SK-N-SH (cell line): ENCODE data around the gene VNN1. TPM values are rescaled to one million over a fixed set of nuclear protein-coding genes. Genes with fewer than 3 reads are reported as not detected.

Experiments
- CTCF ChIA-PET: fragments of 300-600, 350-600 bp; formaldehyde crosslinking; extraction: SDS; loops from one replicate; lab custom pipeline; 2021; lab: Yijun Ruan, JAX
- POLR2A ChIA-PET: fragments of 350-600 bp; sonication (Branson Sonifier 250); formaldehyde crosslinking; extraction: SDS; loops from one replicate; lab custom pipeline; 2020; ENCODE audit warnings: antibody characterized with exemption, inconsistent platforms; lab: Yijun Ruan, JAX
- DNase-seq: peaks from one replicate; pipeline ENCODE4 v3.0.0; 2012
- H2AFZ ChIP-seq: fragments of 200-600 bp; sonication (generic); 2 replicates; pipeline ENCODE4 v1.8.1; 2016; ENCODE audit warnings: antibody characterized with exemption, mild to moderate bottlenecking, low read depth
- H3F3A ChIP-seq: fragments of 200-600 bp; sonication (generic); replicated peaks from 2 replicates; pipeline ENCODE3; 2016; ENCODE audit warnings: antibody characterized with exemption, mild to moderate bottlenecking; ENCODE audit not compliant: insufficient read depth
- H3K27ac ChIP-seq, 2 experiments: fragments of 200-500 bp in 1 of 2; fragments of 200-600 bp in 1 of 2; sonication (Bioruptor generic) in 1 of 2; sonication (generic), shearing (Covaris generic) in 1 of 2; 2 replicates each; pipeline versions ENCODE4 v1.5.1 to v1.6.1; 2014 to 2016; ENCODE audit warnings: low read depth in 2 of 2, inconsistent platforms in 1 of 2, low read length in 1 of 2, mild to moderate bottlenecking in 1 of 2, mixed read lengths in 1 of 2
- H3K27me3 ChIP-seq: fragments of 200-600 bp; sonication (generic), shearing (Covaris generic); 2 replicates; pipeline ENCODE4 v1.6.1; 2016; ENCODE audit warnings: mixed run types; ENCODE audit not compliant: insufficient read depth
- H3K36me3 ChIP-seq, 2 experiments: fragments of 200-500 bp in 1 of 2; fragments of 200-600 bp in 1 of 2; sonication (Bioruptor generic) in 1 of 2; sonication (generic) in 1 of 2; replicated peaks in 1 of 2; 2 replicates each; pipeline versions ENCODE3 to v1.5.1; 2014 to 2016; ENCODE audit warnings: low read length in 1 of 2, mild to moderate bottlenecking in 1 of 2; ENCODE audit not compliant: insufficient read depth in 2 of 2, control insufficient read depth in 1 of 2
- H3K4me1 ChIP-seq, 2 experiments: fragments of 200-500 bp in 1 of 2; fragments of 200-600 bp in 1 of 2; sonication (Bioruptor generic) in 1 of 2; sonication (generic), shearing (Covaris generic) in 1 of 2; 2 replicates each; pipeline versions ENCODE4 v1.5.1 to v1.6.1; 2014 to 2016; ENCODE audit warnings: low read depth in 1 of 2, low read length in 1 of 2, mixed run types in 1 of 2; ENCODE audit not compliant: insufficient read depth in 2 of 2, control insufficient read depth in 1 of 2
- H3K4me2 ChIP-seq: fragments of 200-600 bp; sonication (generic), shearing (Covaris generic); 2 replicates; pipeline ENCODE4 v1.6.1; 2017; ENCODE audit warnings: mixed run types
- H3K4me3 ChIP-seq, 2 experiments: fragments of 200-500 bp in 1 of 2; fragments of 200-600 bp in 1 of 2; sonication (Bioruptor generic) in 1 of 2; sonication (generic), shearing (Covaris generic) in 1 of 2; 2 replicates each; pipeline versions ENCODE4 v1.5.1 to v1.8.1; 2014 to 2016; ENCODE audit warnings: low read depth in 2 of 2, inconsistent platforms in 1 of 2, low read length in 1 of 2, mild to moderate bottlenecking in 1 of 2, mixed read lengths in 1 of 2, moderate library complexity in 1 of 2
- H3K79me2 ChIP-seq: fragments of 200-600 bp; sonication (generic); 2 replicates; pipeline ENCODE4 v1.8.1; 2017; ENCODE audit warnings: mild to moderate bottlenecking; ENCODE audit not compliant: insufficient read depth
- H3K9ac ChIP-seq: fragments of 200-600 bp; sonication (generic); 2 replicates; pipeline ENCODE4 v1.6.1; 2017; ENCODE audit warnings: mixed run types
- H3K9me2 ChIP-seq: fragments of 200-600 bp; sonication (generic); 2 replicates; pipeline ENCODE4 v1.6.1; 2017; ENCODE audit warnings: mixed run types
- H3K9me3 ChIP-seq: fragments of 200-600 bp; sonication (generic); 2 replicates; pipeline ENCODE4 v1.6.1; 2017; ENCODE audit warnings: mixed run types, mild to moderate bottlenecking, moderate library complexity
- H4K20me1 ChIP-seq: fragments of 200-600 bp; sonication (generic); 2 replicates; pipeline ENCODE4 v1.6.1; 2017; ENCODE audit warnings: mild to moderate bottlenecking, mixed run types; ENCODE audit not compliant: insufficient read depth
- FOSL2 ChIP-seq: IDR thresholded peaks from 2 replicates; pipeline ENCODE4 v1.4.0; 2012; ENCODE audit warnings: low read depth, mild to moderate bottlenecking, moderate library complexity, borderline replicate concordance
- FOXM1 ChIP-seq: IDR thresholded peaks from 2 replicates; pipeline ENCODE4 v1.4.0; 2012; ENCODE audit warnings: low read depth, mild to moderate bottlenecking
- JUND ChIP-seq: IDR thresholded peaks from 2 replicates; pipeline ENCODE4 v1.4.0; 2012
- MXI1 ChIP-seq: IDR thresholded peaks from 2 replicates; pipeline ENCODE4 v1.6.1; 2012; ENCODE audit warnings: mild to moderate bottlenecking, low read depth, low read length, improper control_type of control experiment
- NFIC ChIP-seq: IDR thresholded peaks from 2 replicates; pipeline ENCODE4 v1.4.0; 2012; ENCODE audit warnings: borderline replicate concordance
- NRF1 ChIP-seq: IDR thresholded peaks from 2 replicates; pipeline ENCODE4 v1.6.1; 2012; ENCODE audit warnings: low read depth, mild to moderate bottlenecking, low read length
- POLR2AphosphoS5 ChIP-seq: IDR thresholded peaks from 2 replicates; pipeline ENCODE4 v1.6.1; 2012; ENCODE audit warnings: low read depth, low read length
- RAD21 ChIP-seq: IDR thresholded peaks from 2 replicates; pipeline ENCODE4 v1.6.1; 2012; ENCODE audit warnings: mild to moderate bottlenecking, low read length
- RCOR1 ChIP-seq: fragments of 150-350 bp; IDR thresholded peaks from 2 replicates; pipeline ENCODE4 v1.6.1; 2017; ENCODE audit warnings: antibody characterized with exemption, low read length
- RXRA ChIP-seq: IDR thresholded peaks from 2 replicates; pipeline ENCODE4 v1.4.0; 2012; ENCODE audit warnings: low read depth, mild to moderate bottlenecking, borderline replicate concordance
- SIN3A ChIP-seq: IDR thresholded peaks from 2 replicates; pipeline ENCODE4 v1.6.1; 2012; ENCODE audit warnings: low read depth, mild to moderate bottlenecking, low read length, moderate library complexity, borderline replicate concordance
- YY1 ChIP-seq: IDR thresholded peaks from 2 replicates; pipeline ENCODE4 v1.4.0; 2012; ENCODE audit warnings: low read depth, mild to moderate bottlenecking
- WGBS: methylation state at CpG from one replicate; pipeline ENCODE4 v1.1.6; 2017; ENCODE audit warnings: low lambda C conversion rate; 5-methylcytosine and 5-hydroxymethylcytosine counted together
- polyA plus RNA-seq, 3 experiments: library from polyadenylated mRNA; depleted of rRNA; stranded (reverse); fragments of >200 nt; gene quantifications; 2 replicates each; pipeline ENCODE4 v1.2.3, GENCODE V29; 2012
- TF ChIP-seq, protein P1 (sequence below): IDR thresholded peaks from 2 replicates; pipeline ENCODE4 v1.4.0; 2012; ENCODE audit warnings: low read depth, borderline replicate concordance
- TF ChIP-seq, protein P2 (sequence below): IDR thresholded peaks from 2 replicates; pipeline ENCODE4 v1.4.0; 2012; ENCODE audit warnings: low read depth, borderline replicate concordance
- TF ChIP-seq, protein P3 (sequence below): IDR thresholded peaks from 2 replicates; pipeline ENCODE4; 2012
- TF ChIP-seq, protein P4 (sequence below): IDR thresholded peaks from 2 replicates; pipeline ENCODE4 v1.6.1; 2012; ENCODE audit warnings: mild to moderate bottlenecking, low read depth, low read length, moderate library complexity
- TF ChIP-seq, protein P5 (sequence below): fragments of 150-350 bp; IDR thresholded peaks from 2 replicates; pipeline ENCODE4 v1.6.1; 2017; ENCODE audit warnings: antibody characterized with exemption, low read length, low read depth, borderline replicate concordance

VNN1 gene
- polyA plus RNA-seq, 1 of the 3 experiments (the other 2 are of a cell fraction), result not detected

DNA sequence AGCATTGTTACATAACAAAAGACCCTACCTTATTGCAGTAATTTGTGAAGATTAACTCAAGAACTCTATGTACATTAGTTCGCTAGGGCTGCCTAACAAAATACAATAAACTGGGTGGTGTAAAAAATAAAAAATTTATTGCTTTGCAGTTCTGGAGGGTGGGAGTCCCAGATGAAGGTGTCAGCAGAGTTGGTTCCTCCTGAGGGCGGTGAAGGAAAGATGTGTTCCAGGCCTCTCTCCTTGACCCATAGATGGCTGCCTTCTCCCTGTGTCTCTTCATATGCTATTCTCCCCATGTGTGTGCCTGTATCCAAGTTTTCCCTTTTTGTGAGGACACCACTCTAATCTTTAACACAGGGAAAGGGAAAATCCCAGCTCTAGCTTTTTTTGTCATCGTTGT is 305 bp upstream of the VNN1 start:
- ChIA-PET POLR2A (no interaction called here), CTCF (no interaction called here)
- Histone ChIP-seq H3K27me3 (peaks cover 32% of the 10 kb centered on the region; the same call in 1 of the 2 replicates), H4K20me1 (no peaks in the 10 kb centered on the region), H3K9ac (no peak overlapping the region), H3K4me3 (no peak overlapping the region), H3F3A (no peaks in the 10 kb centered on the region), H2AFZ (no peak overlapping the region), H3K27ac (no peak overlapping the region), H3K9me3 (no peaks in the 10 kb centered on the region), H3K79me2 (no peaks in the 10 kb centered on the region), H3K4me1 (no peaks in the 10 kb centered on the region), H3K4me2 (no peak overlapping the region), H3K9me2 (no peaks in the 10 kb centered on the region), H3K36me3 (no peaks in the 10 kb centered on the region)
- no peak for DNase-seq
- WGBS, result 12% methylated on average over 3 of the region's 3 CpGs
- TF ChIP-seq POLR2AphosphoS5 (no peak), RAD21 (no peak), RCOR1 (no peak), JUND (no peak), NRF1 (no peak), NFIC (no peak), SIN3A (no peak), FOXM1 (no peak), RXRA (no peak), YY1 (no peak), MXI1 (no peak), FOSL2 (no peak)
- TF ChIP-seq, protein P1, sequence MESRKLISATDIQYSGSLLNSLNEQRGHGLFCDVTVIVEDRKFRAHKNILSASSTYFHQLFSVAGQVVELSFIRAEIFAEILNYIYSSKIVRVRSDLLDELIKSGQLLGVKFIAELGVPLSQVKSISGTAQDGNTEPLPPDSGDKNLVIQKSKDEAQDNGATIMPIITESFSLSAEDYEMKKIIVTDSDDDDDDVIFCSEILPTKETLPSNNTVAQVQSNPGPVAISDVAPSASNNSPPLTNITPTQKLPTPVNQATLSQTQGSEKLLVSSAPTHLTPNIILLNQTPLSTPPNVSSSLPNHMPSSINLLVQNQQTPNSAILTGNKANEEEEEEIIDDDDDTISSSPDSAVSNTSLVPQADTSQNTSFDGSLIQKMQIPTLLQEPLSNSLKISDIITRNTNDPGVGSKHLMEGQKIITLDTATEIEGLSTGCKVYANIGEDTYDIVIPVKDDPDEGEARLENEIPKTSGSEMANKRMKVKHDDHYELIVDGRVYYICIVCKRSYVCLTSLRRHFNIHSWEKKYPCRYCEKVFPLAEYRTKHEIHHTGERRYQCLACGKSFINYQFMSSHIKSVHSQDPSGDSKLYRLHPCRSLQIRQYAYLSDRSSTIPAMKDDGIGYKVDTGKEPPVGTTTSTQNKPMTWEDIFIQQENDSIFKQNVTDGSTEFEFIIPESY, result no peak
- TF ChIP-seq, protein P2, sequence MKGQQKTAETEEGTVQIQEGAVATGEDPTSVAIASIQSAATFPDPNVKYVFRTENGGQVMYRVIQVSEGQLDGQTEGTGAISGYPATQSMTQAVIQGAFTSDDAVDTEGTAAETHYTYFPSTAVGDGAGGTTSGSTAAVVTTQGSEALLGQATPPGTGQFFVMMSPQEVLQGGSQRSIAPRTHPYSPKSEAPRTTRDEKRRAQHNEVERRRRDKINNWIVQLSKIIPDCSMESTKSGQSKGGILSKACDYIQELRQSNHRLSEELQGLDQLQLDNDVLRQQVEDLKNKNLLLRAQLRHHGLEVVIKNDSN, result no peak
- TF ChIP-seq, protein P3, sequence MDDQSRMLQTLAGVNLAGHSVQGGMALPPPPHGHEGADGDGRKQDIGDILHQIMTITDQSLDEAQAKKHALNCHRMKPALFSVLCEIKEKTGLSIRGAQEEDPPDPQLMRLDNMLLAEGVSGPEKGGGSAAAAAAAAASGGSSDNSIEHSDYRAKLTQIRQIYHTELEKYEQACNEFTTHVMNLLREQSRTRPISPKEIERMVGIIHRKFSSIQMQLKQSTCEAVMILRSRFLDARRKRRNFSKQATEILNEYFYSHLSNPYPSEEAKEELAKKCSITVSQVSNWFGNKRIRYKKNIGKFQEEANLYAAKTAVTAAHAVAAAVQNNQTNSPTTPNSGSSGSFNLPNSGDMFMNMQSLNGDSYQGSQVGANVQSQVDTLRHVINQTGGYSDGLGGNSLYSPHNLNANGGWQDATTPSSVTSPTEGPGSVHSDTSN, result no peak
- TF ChIP-seq, protein P4, sequence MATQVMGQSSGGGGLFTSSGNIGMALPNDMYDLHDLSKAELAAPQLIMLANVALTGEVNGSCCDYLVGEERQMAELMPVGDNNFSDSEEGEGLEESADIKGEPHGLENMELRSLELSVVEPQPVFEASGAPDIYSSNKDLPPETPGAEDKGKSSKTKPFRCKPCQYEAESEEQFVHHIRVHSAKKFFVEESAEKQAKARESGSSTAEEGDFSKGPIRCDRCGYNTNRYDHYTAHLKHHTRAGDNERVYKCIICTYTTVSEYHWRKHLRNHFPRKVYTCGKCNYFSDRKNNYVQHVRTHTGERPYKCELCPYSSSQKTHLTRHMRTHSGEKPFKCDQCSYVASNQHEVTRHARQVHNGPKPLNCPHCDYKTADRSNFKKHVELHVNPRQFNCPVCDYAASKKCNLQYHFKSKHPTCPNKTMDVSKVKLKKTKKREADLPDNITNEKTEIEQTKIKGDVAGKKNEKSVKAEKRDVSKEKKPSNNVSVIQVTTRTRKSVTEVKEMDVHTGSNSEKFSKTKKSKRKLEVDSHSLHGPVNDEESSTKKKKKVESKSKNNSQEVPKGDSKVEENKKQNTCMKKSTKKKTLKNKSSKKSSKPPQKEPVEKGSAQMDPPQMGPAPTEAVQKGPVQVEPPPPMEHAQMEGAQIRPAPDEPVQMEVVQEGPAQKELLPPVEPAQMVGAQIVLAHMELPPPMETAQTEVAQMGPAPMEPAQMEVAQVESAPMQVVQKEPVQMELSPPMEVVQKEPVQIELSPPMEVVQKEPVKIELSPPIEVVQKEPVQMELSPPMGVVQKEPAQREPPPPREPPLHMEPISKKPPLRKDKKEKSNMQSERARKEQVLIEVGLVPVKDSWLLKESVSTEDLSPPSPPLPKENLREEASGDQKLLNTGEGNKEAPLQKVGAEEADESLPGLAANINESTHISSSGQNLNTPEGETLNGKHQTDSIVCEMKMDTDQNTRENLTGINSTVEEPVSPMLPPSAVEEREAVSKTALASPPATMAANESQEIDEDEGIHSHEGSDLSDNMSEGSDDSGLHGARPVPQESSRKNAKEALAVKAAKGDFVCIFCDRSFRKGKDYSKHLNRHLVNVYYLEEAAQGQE, result no peak
- TF ChIP-seq, protein P5, sequence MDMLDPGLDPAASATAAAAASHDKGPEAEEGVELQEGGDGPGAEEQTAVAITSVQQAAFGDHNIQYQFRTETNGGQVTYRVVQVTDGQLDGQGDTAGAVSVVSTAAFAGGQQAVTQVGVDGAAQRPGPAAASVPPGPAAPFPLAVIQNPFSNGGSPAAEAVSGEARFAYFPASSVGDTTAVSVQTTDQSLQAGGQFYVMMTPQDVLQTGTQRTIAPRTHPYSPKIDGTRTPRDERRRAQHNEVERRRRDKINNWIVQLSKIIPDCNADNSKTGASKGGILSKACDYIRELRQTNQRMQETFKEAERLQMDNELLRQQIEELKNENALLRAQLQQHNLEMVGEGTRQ, result no peak
